Mammary epithelial cell (primary cell): ENCODE results near the gene CACNG1.

Experiments used
- CTCF ChIP-seq, 2 donors: IDR thresholded peaks in 1 of 2; conservative IDR thresholded peaks in 1 of 2; 2 replicates each; pipeline ENCODE4 v1.5.1; 2011 to 2012; ENCODE audit warnings: inconsistent platforms in 2 of 2, low read length in 2 of 2, mild to moderate bottlenecking in 2 of 2, control low read depth in 1 of 2, low read depth in 1 of 2; ENCODE audit not compliant: insufficient read depth in 1 of 2; ENCODE audit errors: extremely low read depth in 1 of 2
- EZH2 ChIP-seq: IDR thresholded peaks from 2 replicates; pipeline ENCODE4 v1.6.1; 2012; ENCODE audit warnings: low read length, inconsistent platforms, borderline replicate concordance

GRCh38 chr17:67090341-67090740 lies 46.0 kb downstream of the CACNG1 start:
- TF ChIP-seq CTCF (conservative IDR thresholded peaks at IDR 0.05 in 1 of 2, IDR thresholded peaks at IDR 0.05 in 1 of 2; ENCODE audit: extremely low read depth in 1 of 2, insufficient read depth in 1 of 2, low read depth in 1 of 2, low read length in 2 of 2): no peak
- TF ChIP-seq EZH2: no peak
